H1 (cell line): ENCODE measurements around the gene CCNT2. TPM values are rescaled to one million over a fixed set of nuclear protein-coding genes. Genes with fewer than 3 reads are reported as not detected.

Source experiments
- CTCF ChIA-PET: fragments of 300-600 bp; sonication (Branson Sonifier 250); formaldehyde crosslinking; loops from one replicate; lab custom pipeline; 2021; ENCODE audit not compliant: partially characterized antibody; lab: Charles Lee
- POLR2A ChIA-PET: fragments of 300-600 bp; sonication (Branson Sonifier 250); formaldehyde crosslinking; loops from one replicate; lab custom pipeline; 2021; ENCODE audit warnings: inconsistent platforms; ENCODE audit not compliant: partially characterized antibody; lab: Charles Lee
- DNase-seq, 2 experiments: peaks; one replicate each; pipeline versions ENCODE4 v3.0.0 to v3.0.0-alpha.2; 2010 to 2022; ENCODE audit warnings: low spot score in 2 of 2, low read depth in 1 of 2, mixed read lengths in 1 of 2
- FAIRE-seq: peaks from 2 replicates; lab custom pipeline; 2011; peaks lifted over from hg19 to GRCh38; lab: Jason Lieb, UNC
- H2AFZ ChIP-seq: 2 replicates; pipeline ENCODE4 v1.8.1; 2012; ENCODE audit warnings: low read length, inconsistent platforms
- H2AK5ac ChIP-seq: 2 replicates; pipeline ENCODE4 v1.6.1; 2013; ENCODE audit warnings: low read depth, low read length
- H2BK120ac ChIP-seq: replicated peaks from 2 replicates; pipeline ENCODE3; 2013; ENCODE audit warnings: low read depth, low read length, inconsistent platforms
- H2BK12ac ChIP-seq: 2 replicates; pipeline ENCODE4 v1.6.1; 2013; ENCODE audit warnings: low read depth, low read length
- H2BK15ac ChIP-seq: 2 replicates; pipeline ENCODE4 v1.6.1; 2013; ENCODE audit warnings: low read length
- H2BK20ac ChIP-seq: 2 replicates; pipeline ENCODE4 v1.6.1; 2013; ENCODE audit warnings: low read length
- H2BK5ac ChIP-seq: 2 replicates; pipeline ENCODE4 v1.6.1; 2013; ENCODE audit warnings: low read depth, low read length
- H3K14ac ChIP-seq: 2 replicates; pipeline ENCODE4 v1.6.1; 2013; ENCODE audit warnings: inconsistent platforms; ENCODE audit not compliant: insufficient read length
- H3K18ac ChIP-seq: 2 replicates; pipeline ENCODE4 v1.6.1; 2013; ENCODE audit warnings: low read length; ENCODE audit errors: extremely low read depth
- H3K23ac ChIP-seq: 2 replicates; pipeline ENCODE4 v1.6.1; 2013; ENCODE audit warnings: inconsistent platforms; ENCODE audit not compliant: insufficient read length
- H3K23me2 ChIP-seq: 2 replicates; pipeline ENCODE4 v1.6.1; 2013; ENCODE audit warnings: low read depth, low read length
- H3K27ac ChIP-seq: 2 replicates; pipeline ENCODE4 v1.6.1; 2011; ENCODE audit warnings: low read depth, low read length, inconsistent platforms
- H3K27me3 ChIP-seq, 4 experiments: replicated peaks in 1 of 4; 1 replicate in 1 of 4; 2 replicates in 3 of 4; pipeline versions ENCODE4 v1.6.1 to v1.8.1; 2011 to 2013; ENCODE audit warnings: low read length in 3 of 4, mild to moderate bottlenecking in 3 of 4, inconsistent platforms in 2 of 4, mixed read lengths in 2 of 4, moderate library complexity in 1 of 4; ENCODE audit not compliant: control insufficient read depth in 3 of 4, insufficient read depth in 3 of 4; ENCODE audit errors: extremely low read depth in 1 of 4
- H3K36me3 ChIP-seq, 4 experiments: 2 replicates each; pipeline versions ENCODE4 v1.6.1 to v1.8.1; 2011 to 2013; ENCODE audit warnings: mild to moderate bottlenecking in 4 of 4, low read length in 3 of 4, moderate library complexity in 2 of 4, control low read depth in 1 of 4, inconsistent platforms in 1 of 4; ENCODE audit not compliant: insufficient read depth in 4 of 4, control insufficient read depth in 2 of 4
- H3K4ac ChIP-seq: replicated peaks from 2 replicates; pipeline ENCODE3; 2013; ENCODE audit warnings: low read length, low read depth, mixed read lengths, inconsistent platforms; ENCODE audit not compliant: insufficient read length
- H3K4me1 ChIP-seq, 4 experiments: replicated peaks in 1 of 4; 1 replicate in 1 of 4; 2 replicates in 3 of 4; pipeline versions ENCODE4 v1.6.1 to v1.8.1; 2011 to 2013; ENCODE audit warnings: low read length in 3 of 4, inconsistent platforms in 2 of 4, mixed read lengths in 1 of 4; ENCODE audit not compliant: insufficient read depth in 4 of 4, control insufficient read depth in 3 of 4
- H3K4me2 ChIP-seq, 2 experiments: 2 replicates each; pipeline versions ENCODE4 v1.6.1 to v1.8.1; 2011 to 2013; ENCODE audit warnings: low read depth in 2 of 2, low read length in 2 of 2, control low read depth in 1 of 2, inconsistent platforms in 1 of 2, mild to moderate bottlenecking in 1 of 2; ENCODE audit not compliant: insufficient read depth in 1 of 2
- H3K4me3 ChIP-seq, 4 experiments: fragments of 200-600, 300-600 bp in 1 of 4; sonication (generic), shearing (Covaris generic), sonication (Bioruptor Twin) in 1 of 4; 2 replicates each; pipeline versions ENCODE4 v1.5.1 to v1.8.1; 2011 to 2016; ENCODE audit warnings: low read length in 4 of 4, low read depth in 3 of 4, control low read depth in 2 of 4, inconsistent platforms in 2 of 4, mild to moderate bottlenecking in 2 of 4, mixed read lengths in 1 of 4, moderate library complexity in 1 of 4; ENCODE audit not compliant: insufficient read depth in 2 of 4; ENCODE audit errors: extremely low read depth in 1 of 4
- H3K56ac ChIP-seq: replicated peaks from 2 replicates; pipeline ENCODE3; 2013; ENCODE audit warnings: low read depth, mild to moderate bottlenecking, mixed read lengths, low read length, inconsistent platforms; ENCODE audit not compliant: insufficient read length
- H3K79me1 ChIP-seq: 2 replicates; pipeline ENCODE4 v1.6.1; 2013; ENCODE audit warnings: low read depth, low read length, control low read depth
- H3K79me2 ChIP-seq, 2 experiments: 2 replicates each; pipeline versions ENCODE4 v1.6.1 to v1.8.1; 2012 to 2013; ENCODE audit warnings: low read length in 2 of 2, mild to moderate bottlenecking in 2 of 2, inconsistent platforms in 1 of 2; ENCODE audit not compliant: insufficient read depth in 2 of 2, control insufficient read depth in 1 of 2
- H3K9ac ChIP-seq, 4 experiments: replicated peaks in 1 of 4; 1 replicate in 1 of 4; 2 replicates in 3 of 4; pipeline versions ENCODE4 v1.6.1 to v1.8.1; 2011 to 2013; ENCODE audit warnings: low read depth in 3 of 4, low read length in 3 of 4, control low read depth in 2 of 4, mild to moderate bottlenecking in 2 of 4, moderate library complexity in 2 of 4, inconsistent platforms in 1 of 4; ENCODE audit errors: extremely low read depth in 1 of 4
- H3K9me3 ChIP-seq, 2 experiments: 2 replicates each; pipeline versions ENCODE4 v1.6.1 to v1.8.1; 2012 to 2013; ENCODE audit warnings: mild to moderate bottlenecking in 2 of 2, moderate library complexity in 2 of 2, control low read depth in 1 of 2, inconsistent platforms in 1 of 2, low read depth in 1 of 2, low read length in 1 of 2, mixed read lengths in 1 of 2; ENCODE audit not compliant: insufficient read depth in 2 of 2
- H4K20me1 ChIP-seq, 2 experiments: replicated peaks in 1 of 2; 2 replicates each; pipeline versions ENCODE3 to v1.8.1; 2011 to 2013; ENCODE audit warnings: inconsistent platforms in 2 of 2, low read length in 2 of 2, mild to moderate bottlenecking in 1 of 2; ENCODE audit not compliant: insufficient read depth in 2 of 2, control insufficient read depth in 1 of 2
- H4K5ac ChIP-seq: 2 replicates; pipeline ENCODE4 v1.6.1; 2013; ENCODE audit warnings: low read length, low read depth, mixed read lengths, inconsistent platforms; ENCODE audit not compliant: insufficient read length
- H4K8ac ChIP-seq: 2 replicates; pipeline ENCODE4 v1.8.0; 2013; ENCODE audit warnings: mild to moderate bottlenecking, moderate library complexity, low read length, inconsistent platforms; ENCODE audit not compliant: insufficient read depth; ENCODE audit errors: extremely low read depth
- H4K91ac ChIP-seq: replicated peaks from 2 replicates; pipeline ENCODE3; 2013; ENCODE audit warnings: low read length, mixed read lengths, inconsistent platforms; ENCODE audit not compliant: insufficient read length
- BCL11A ChIP-seq, 2 experiments: IDR thresholded peaks; one replicate each; pipeline ENCODE4 v1.6.1; 2011; ENCODE audit warnings: low read depth in 2 of 2, low read length in 2 of 2, mild to moderate bottlenecking in 2 of 2
- CEBPB ChIP-seq: IDR thresholded peaks from 2 replicates; pipeline ENCODE4 v1.6.1; 2012; ENCODE audit warnings: low read depth, low read length
- CREB1 ChIP-seq: IDR thresholded peaks from 2 replicates; pipeline ENCODE4 v1.6.1; 2012; ENCODE audit warnings: inconsistent platforms
- KDM1A ChIP-seq: fragments of 200-600, 300-600 bp; sonication (generic); IDR thresholded peaks from 2 replicates; pipeline ENCODE4 v1.7.1; 2016; ENCODE audit warnings: mild to moderate bottlenecking, low read length, borderline replicate concordance
- RXRA ChIP-seq: IDR thresholded peaks from 2 replicates; pipeline ENCODE4 v1.6.1; 2011; ENCODE audit warnings: low read depth, mild to moderate bottlenecking, low read length, moderate library complexity; ENCODE audit not compliant: insufficient read depth
- SAP30 ChIP-seq: fragments of 300-600 bp; sonication (generic); IDR thresholded peaks from 2 replicates; pipeline ENCODE4 v1.7.1; 2012; ENCODE audit warnings: low read length, moderate library complexity, mild to moderate bottlenecking, inconsistent platforms; ENCODE audit not compliant: insufficient read depth, insufficient replicate concordance
- SRF ChIP-seq: IDR thresholded peaks from 2 replicates; pipeline ENCODE4 v1.6.1; 2011; ENCODE audit warnings: mild to moderate bottlenecking, low read depth, low read length, moderate library complexity
- TBP ChIP-seq: IDR thresholded peaks from 2 replicates; pipeline ENCODE4 v1.6.1; 2011; ENCODE audit warnings: low read depth, low read length, improper control_type of control experiment
- YY1 ChIP-seq: IDR thresholded peaks from 2 replicates; pipeline ENCODE4 v1.6.1; 2011; ENCODE audit warnings: low read depth, mild to moderate bottlenecking, low read length
- WGBS, 2 experiments: shearing (Covaris generic) in 1 of 2; methylation state at CpG; one replicate each; pipeline versions ENCODE4 v1.1.6 to v1.1.7; 2013 to 2015; ENCODE audit warnings: low lambda C conversion rate in 2 of 2, mixed read lengths in 2 of 2, inconsistent platforms in 1 of 2, low coverage in 1 of 2, missing lambda C conversion rate in 1 of 2; ENCODE audit not compliant: insufficient replicate concordance in 2 of 2, insufficient coverage in 1 of 2, insufficient read length in 1 of 2; ENCODE audit errors: extremely low coverage in 1 of 2, missing lambda C conversion rate in 1 of 2; 5-methylcytosine and 5-hydroxymethylcytosine counted together
- long read RNA-seq, 2 experiments: library from RNA in 1 of 2; library from capped mRNA in 1 of 2; stranded (forward); transcript quantifications; one replicate each; pipeline ENCODE4 v2.0.0, GENCODE V29; 2021; ENCODE audit warnings: inconsistent platforms in 1 of 2
- polyA minus RNA-seq, 3 experiments: library from RNA; depleted of rRNA, polyadenylated mRNA; stranded (reverse); fragments of >200 nt; gene quantifications; 1 replicate in 2 of 3; 2 replicates in 1 of 3; pipeline ENCODE4 v1.2.3, GENCODE V29; 2011
- polyA plus RNA-seq, 7 experiments: library from polyadenylated mRNA; depleted of rRNA in 3 of 7; stranded (reverse) in 5 of 7; unstranded in 2 of 7; fragments of >200 nt in 5 of 7; fragments of 200-250 nt in 2 of 7; gene quantifications; 1 replicate in 5 of 7; 2 replicates in 1 of 7; 4 replicates in 1 of 7; pipeline versions ENCODE4 v1.2.1 to v1.2.3, GENCODE V29; 2011 to 2013; ENCODE audit warnings: missing spikeins in 2 of 7, mixed read lengths in 2 of 7
- total RNA-seq: library from RNA; stranded (reverse); fragmentation: NEBNext Ultra II Directional; extraction: Animal tissue kit (Norgen Biotek cat#: 25700); gene quantifications from 2 replicates; pipeline ENCODE4 v1.2.1, GENCODE V29; 2021

Gene CCNT2
- 38.3 and 39.7 TPM in 2 replicates for total RNA-seq
- polyA plus RNA-seq (2011; rRNA removed), result 13.0 and 17.7 TPM in 2 replicates
- polyA plus RNA-seq (2011; cell fraction: cytosol; rRNA removed), result 14.2 TPM
- 22.4 TPM for polyA plus RNA-seq (2011; cell fraction: nucleus; rRNA removed)
- polyA plus RNA-seq (2012, experiment 1 of 2), result 16.5 to 22.7 TPM (median 20.5 TPM) in 4 replicates
- 1.2 TPM for polyA plus RNA-seq (2012, experiment 2 of 2)
- 24.8 TPM for polyA plus RNA-seq (2013, experiment 1 of 2)
- 23.8 TPM for polyA plus RNA-seq (2013, experiment 2 of 2)
- polyA minus RNA-seq (2011; rRNA and poly(A)+ RNA removed), result 34.3 and 61.4 TPM in 2 replicates
- 29.1 TPM for polyA minus RNA-seq (2011; cell fraction: cytosol; rRNA and poly(A)+ RNA removed)
- 68.9 TPM for polyA minus RNA-seq (2011; cell fraction: nucleus; rRNA and poly(A)+ RNA removed)
- long read RNA-seq, experiment 1, full-length matches to known transcripts, result 2 of 23 reads
- long read RNA-seq, experiment 1, partial matches to known transcripts, result 5 of 23 reads
- long read RNA-seq, experiment 1, other reads (novel, unspliced or antisense), result 16 of 23 reads
- long read RNA-seq, experiment 2, full-length matches to known transcripts, result 1 of 4 reads
- long read RNA-seq, experiment 2, partial matches to known transcripts, result 0 of 4 reads
- long read RNA-seq, experiment 2, other reads (novel, unspliced or antisense), result 3 of 4 reads

DNA sequence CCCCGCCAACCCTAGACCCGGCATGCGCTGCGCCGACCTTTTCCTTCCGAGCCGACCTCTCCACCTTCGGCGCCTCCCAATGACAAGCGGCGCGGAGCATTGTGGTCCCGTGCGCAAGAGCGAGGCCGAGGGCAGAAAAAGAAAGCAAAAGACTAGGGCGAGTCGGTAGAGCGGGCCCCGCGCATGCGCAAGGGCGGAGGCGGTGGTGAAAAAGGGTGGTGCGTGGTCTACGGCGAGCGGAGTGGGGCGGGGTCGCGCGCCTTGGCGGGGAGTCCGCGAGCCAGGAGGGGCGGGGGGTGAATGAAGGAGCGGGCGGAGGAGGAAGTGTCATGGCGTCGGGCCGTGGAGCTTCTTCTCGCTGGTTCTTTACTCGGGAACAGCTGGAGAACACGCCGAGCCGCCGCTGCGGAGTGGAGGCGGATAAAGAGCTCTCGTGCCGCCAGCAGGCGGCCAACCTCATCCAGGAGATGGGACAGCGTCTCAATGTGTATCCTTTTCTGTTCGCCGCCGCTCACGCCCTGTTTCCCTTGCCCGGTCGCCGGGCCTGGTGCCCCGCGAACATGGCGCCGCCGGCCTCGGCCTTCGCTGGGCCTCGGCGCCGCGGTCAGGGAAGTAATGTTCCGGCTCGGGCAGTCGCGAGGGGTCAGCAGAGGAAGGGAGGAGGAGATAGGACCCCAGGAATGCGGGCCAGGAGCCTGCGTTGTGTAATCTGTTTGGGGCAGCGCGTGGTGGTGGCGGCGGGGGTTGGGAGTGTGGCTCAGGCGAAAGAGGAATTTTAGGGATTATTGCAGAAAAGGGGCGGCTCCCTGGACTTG is at the start of gene CCNT2:
TSS of gene CCNT2 (plus strand) at position 297 of the 815 bp plus-strand sequence. CDS start at position 330, 33 bp downstream.
- 2% methylated on average over 68 of the region's 83 CpGs; no CpG with 5 or more reads in 1 of the 2 experiments for WGBS, 2 experiments
- peaks cover 2 to 6% of the 10 kb centered on the region in 2 experiments for H4K20me1 ChIP-seq
- peak within 1 kb of the TSS; percentile 99 for H4K8ac ChIP-seq
- no peak within 1 kb of the TSS for H3K14ac ChIP-seq
- H3K27ac ChIP-seq, result peak within 1 kb of the TSS; percentile 99
- FAIRE-seq (no peak), DNase-seq (peak; percentile 97 to 99)
- no peaks in the 10 kb centered on the region for H3K79me1 ChIP-seq
- peak within 1 kb of the TSS; percentile 94 for H3K56ac ChIP-seq
- H3K4me3 ChIP-seq, result peak within 1 kb of the TSS; percentile 79 to 99 (median 99)
- H2BK120ac ChIP-seq, result no peak within 1 kb of the TSS
- peak within 1 kb of the TSS; percentile 98 to 100 (median 99) for H3K9ac ChIP-seq
- no peaks in the 10 kb centered on the region; the same call in 1 of the 2 replicates for H3K23me2 ChIP-seq
- H2AFZ ChIP-seq, result peak within 1 kb of the TSS; percentile 88; the same call in 1 of the 2 replicates
- H2BK15ac ChIP-seq, result no peak within 1 kb of the TSS
- no peaks in the 10 kb centered on the region for H3K27me3 ChIP-seq
- no peak within 1 kb of the TSS for H3K23ac ChIP-seq
- ChIA-PET CTCF (no interaction called here), POLR2A (interaction anchor here (0.6 to 2.2 kb wide), 13 partner anchors 9 to 744 kb away, joined by 3 to 10 read pairs (median 4); partner anchors contain the start of genes R3HDM1, TMEM163 and ZRANB3)
- H3K9me3 ChIP-seq, result no peaks in the 10 kb centered on the region
- H2AK5ac ChIP-seq, result no peak within 1 kb of the TSS
- peak within 1 kb of the TSS; percentile 95 for H3K4ac ChIP-seq
- peak within 1 kb of the TSS; percentile 84 for H4K91ac ChIP-seq
- H2BK12ac ChIP-seq, result peak within 1 kb of the TSS; percentile 60; the same call in 1 of the 2 replicates
- no peaks in the 10 kb centered on the region; a peak in 2 of 8 replicates for H3K36me3 ChIP-seq
- H3K79me2 ChIP-seq, result peaks cover 26 to 50% of the 10 kb centered on the region in 2 experiments
- peak within 1 kb of the TSS; percentile 98 for H2BK5ac ChIP-seq
- H3K18ac ChIP-seq, result peak within 1 kb of the TSS; percentile 97
- no peak within 1 kb of the TSS for H2BK20ac ChIP-seq
- H4K5ac ChIP-seq, result peak within 1 kb of the TSS; percentile 93
- peaks cover 0 to 5% (median 1%) of the 10 kb centered on the region in 4 experiments; a peak in 2 of 7 replicates for H3K4me1 ChIP-seq
- H3K4me2 ChIP-seq, result peak within 1 kb of the TSS; percentile 79
- TF ChIP-seq KDM1A (no peak), YY1 (peak; percentile 94), RXRA (no peak), CREB1 (peak; percentile 97), TBP (peak; percentile 72), BCL11A (IDR thresholded peaks at IDR 0.05; ENCODE audit: low read depth in 2 of 2, low read length in 2 of 2) (no peak), SRF (peak; percentile 35; the same call in 1 of the 2 replicates), CEBPB (peak; percentile 71), SAP30 (no peak)
